ENCODE results near the gene ADD2.
"Not testable (repeated sequence)": the region's sequence is repeated elsewhere in the genome, so short reads cannot be mapped to it uniquely, and the experiment has no call there.

The ADD2 gene

GRCh38 chr2:70748002-70748784, 19.8 kb downstream of the ADD2 start:
- DNase-seq = no peak

GRCh38 chr2:70747284-70747683, 20.7 kb downstream of the ADD2 start:
- no peak for DNase-seq

GRCh38 chr2:70746094-70746974, 21.7 kb downstream of the ADD2 start:
- DNase-seq = no peak

- no peak for DNase-seq
Observed at GRCh38 chr2:70745276-70745825, 22.6 kb downstream of the ADD2 start.

- DNase-seq = no peak
Observed at GRCh38 chr2:70744397-70744796, 23.6 kb downstream of the ADD2 start.

- DNase-seq = no peak
Observed at GRCh38 chr2:70743677-70744076, 24.3 kb downstream of the ADD2 start.

- no peak for DNase-seq
Observed at GRCh38 chr2:70743068-70743467, 24.9 kb downstream of the ADD2 start.

GRCh38 chr2:70739492-70739891, 28.5 kb downstream of the ADD2 start:
- DNase-seq = not testable (repeated sequence)

GRCh38 chr2:70738159-70738558, 29.8 kb downstream of the ADD2 start:
- no peak for DNase-seq

- no peak for DNase-seq
Observed at GRCh38 chr2:70735071-70735470, 32.9 kb downstream of the ADD2 start.

GRCh38 chr2:70733646-70734180, 34.3 kb downstream of the ADD2 start:
- no peak for DNase-seq

GRCh38 chr2:70732766-70733645, 35.0 kb downstream of the ADD2 start:
- no peak for DNase-seq

GRCh38 chr2:70730730-70731129, 37.3 kb downstream of the ADD2 start:
- no peak for DNase-seq

- no peak for DNase-seq
Observed at GRCh38 chr2:70729647-70730046, 38.4 kb downstream of the ADD2 start.

- DNase-seq = no peak
Observed at GRCh38 chr2:70728128-70728527, 39.9 kb downstream of the ADD2 start.

GRCh38 chr2:70726947-70727725, 40.9 kb downstream of the ADD2 start:
- DNase-seq = no peak

- DNase-seq = no peak
Observed at GRCh38 chr2:70725505-70725904, 42.5 kb downstream of the ADD2 start.

- no peak for DNase-seq
Observed at GRCh38 chr2:70724366-70724765, 43.6 kb downstream of the ADD2 start.

- DNase-seq = no peak
Observed at GRCh38 chr2:70723286-70723885, 44.6 kb downstream of the ADD2 start.

- DNase-seq = no peak
Observed at GRCh38 chr2:70720124-70720523, 47.9 kb downstream of the ADD2 start.

- DNase-seq = no peak
Observed at GRCh38 chr2:70719231-70719630, 48.8 kb downstream of the ADD2 start.
